A549 (cell line): ENCODE data around the gene MYT1. TPM values are rescaled to one million over a fixed set of nuclear protein-coding genes. Genes with fewer than 3 reads are reported as not detected.
A peak's percentile ranks its signal among the peaks of the same experiment; 100 is the strongest.

ENCODE experiments used
- ATAC-seq, 2 experiments: fragments of 200-7000 bp in 1 of 2; fragments of >200 bp in 1 of 2; cut with Nextera tagmentation in 1 of 2; cut with Tn5 transposase in 1 of 2; 3 replicates each; pipeline versions ENCODE4 v1.8.0 to v1.9.1; 2018 to 2020; ENCODE audit warnings: mild to moderate bottlenecking in 1 of 2, moderate library complexity in 1 of 2
- CTCF ChIA-PET: fragments of 300-600 bp; sonication (Branson Sonifier 250); formaldehyde crosslinking; extraction: SDS; loops from one replicate; lab custom pipeline; 2021; ENCODE audit warnings: antibody characterized with exemption, inconsistent platforms; lab: Yijun Ruan, JAX
- POLR2A ChIA-PET: fragments of 350-600 bp; formaldehyde crosslinking; extraction: SDS; loops from one replicate; lab custom pipeline; 2021; ENCODE audit warnings: antibody characterized with exemption, inconsistent platforms; lab: Yijun Ruan, JAX
- DNase-seq, 2 experiments: peaks; one replicate each; pipeline versions ENCODE4 v3.0.0 to v3.0.0-alpha.2; 2011 to 2016; ENCODE audit warnings: low read depth in 1 of 2, low spot score in 1 of 2
- FAIRE-seq: peaks from 2 replicates; lab custom pipeline; 2011; peaks lifted over from hg19 to GRCh38; lab: Jason Lieb, UNC
- H3K27ac ChIP-seq, 2 experiments: fragments of >200 bp; sonication (Bioruptor Twin); formaldehyde crosslinking; 3 replicates each; pipeline ENCODE4 v1.5.1; 2016 to 2017
- H3K4me1 ChIP-seq: fragments of >200 bp; sonication (Bioruptor Twin); formaldehyde crosslinking; 3 replicates; pipeline ENCODE4 v1.6.1; 2016
- H3K4me2 ChIP-seq: fragments of >200 bp; sonication (Bioruptor Twin); formaldehyde crosslinking; 3 replicates; pipeline ENCODE4 v1.6.1; 2016
- H3K4me3 ChIP-seq: fragments of >200 bp; sonication (Bioruptor Twin); formaldehyde crosslinking; 3 replicates; pipeline ENCODE4 v1.5.1; 2016
- H3K9me3 ChIP-seq: fragments of >200 bp; sonication (Bioruptor Twin); formaldehyde crosslinking; 3 replicates; pipeline ENCODE4 v1.6.1; 2016
- CBX2 ChIP-seq: fragments of 200-600 bp; sonication (generic); IDR thresholded peaks from 2 replicates; pipeline ENCODE4 v1.6.1; 2016; ENCODE audit warnings: low read depth, mild to moderate bottlenecking, borderline replicate concordance
- CHD2 ChIP-seq: fragments of 150-350 bp; IDR thresholded peaks from 2 replicates; pipeline ENCODE4 v1.6.1; 2014; ENCODE audit warnings: low read length; ENCODE audit not compliant: partially characterized antibody
- CHD4 ChIP-seq: fragments of 200-600 bp; sonication (generic); IDR thresholded peaks from 2 replicates; pipeline ENCODE4 v1.6.1; 2016; ENCODE audit warnings: antibody characterized with exemption, mild to moderate bottlenecking, borderline replicate concordance
- EP300 ChIP-seq, 2 experiments: fragments of >200 bp; sonication (Bioruptor Twin); formaldehyde crosslinking; IDR thresholded peaks; 2 replicates in 1 of 2; 3 replicates in 1 of 2; pipeline ENCODE4 v1.6.1; 2016 to 2017
- ESRRA ChIP-seq: fragments of 150-350 bp; IDR thresholded peaks from 2 replicates; pipeline ENCODE4 v1.6.1; 2014; ENCODE audit warnings: mild to moderate bottlenecking, low read length, borderline replicate concordance
- FOSB ChIP-seq: fragments of 250-450 bp; sonication (Bioruptor Pico); IDR thresholded peaks from 2 replicates; pipeline ENCODE4 v1.5.0; 2020; ENCODE audit warnings: mild to moderate bottlenecking, moderate library complexity
- HOXB13 ChIP-seq: fragments of 250-450 bp; sonication (Bioruptor Pico); IDR thresholded peaks from 2 replicates; pipeline ENCODE4 v1.5.0; 2020; ENCODE audit warnings: low read depth, mild to moderate bottlenecking, moderate library complexity
- KDM1A ChIP-seq: fragments of 200-600 bp; sonication (generic); IDR thresholded peaks from 2 replicates; pipeline ENCODE4 v1.6.1; 2016; ENCODE audit warnings: low read depth, mild to moderate bottlenecking
- MAFK ChIP-seq: fragments of 450-650 bp; IDR thresholded peaks from 2 replicates; pipeline ENCODE4 v1.6.1; 2014; ENCODE audit not compliant: partially characterized antibody
- MYC ChIP-seq: IDR thresholded peaks from 2 replicates; pipeline ENCODE4 v1.6.1; 2012; ENCODE audit warnings: mild to moderate bottlenecking, inconsistent platforms, low read length, improper control_type of control experiment, borderline replicate concordance
- NR3C1 ChIP-seq: fragments of >200 bp; sonication (Bioruptor Twin); formaldehyde crosslinking; IDR thresholded peaks from 3 replicates; pipeline ENCODE4 v1.6.1; 2017
- PHF8 ChIP-seq: fragments of 200-600 bp; sonication (generic); IDR thresholded peaks from 2 replicates; pipeline ENCODE4 v1.6.1; 2016; ENCODE audit warnings: low read depth, mild to moderate bottlenecking, antibody characterized with exemption, moderate library complexity, borderline replicate concordance
- RCOR1 ChIP-seq: fragments of 150-350 bp; IDR thresholded peaks from 2 replicates; pipeline ENCODE4 v1.6.1; 2014; ENCODE audit warnings: antibody characterized with exemption, low read length, low read depth
- RFX5 ChIP-seq: fragments of 450-650 bp; IDR thresholded peaks from 2 replicates; pipeline ENCODE4 v1.7.1; 2014; ENCODE audit warnings: antibody characterized with exemption, mild to moderate bottlenecking, moderate library complexity
- SMC3 ChIP-seq: fragments of >200 bp; sonication (Bioruptor Twin); formaldehyde crosslinking; IDR thresholded peaks from 3 replicates; pipeline ENCODE4 v1.6.1; 2018; ENCODE audit warnings: inconsistent platforms
- ZC3H11A ChIP-seq: fragments of 450-650 bp; IDR thresholded peaks from 2 replicates; pipeline ENCODE4 v1.6.1; 2014; ENCODE audit warnings: antibody characterized with exemption, mild to moderate bottlenecking
- ZFP36 ChIP-seq: fragments of 450-650 bp; IDR thresholded peaks from 2 replicates; pipeline ENCODE4 v1.6.1; 2014; ENCODE audit warnings: borderline replicate concordance; ENCODE audit not compliant: partially characterized antibody
- ZSCAN20 ChIP-seq: fragments of 250-450 bp; sonication (Bioruptor Pico); IDR thresholded peaks from 2 replicates; pipeline ENCODE4 v1.8.0; 2022; ENCODE audit warnings: mild to moderate bottlenecking, moderate library complexity
- WGBS: methylation state at CpG from one replicate; pipeline ENCODE4 v1.1.6; 2017; ENCODE audit errors: missing lambda C conversion rate; 5-methylcytosine and 5-hydroxymethylcytosine counted together
- polyA plus RNA-seq, 4 experiments: library from polyadenylated mRNA; depleted of rRNA in 3 of 4; stranded (reverse); fragments of >200 nt; fragmentation: RNase III in 1 of 4; extraction: RNeasy Plus Mini Kit Qiagen cat#74134 plus additional on column Dnase treatment in 1 of 4; gene quantifications; 2 replicates in 3 of 4; 3 replicates in 1 of 4; pipeline ENCODE4 v1.2.3, GENCODE V29; 2011 to 2017
- TF ChIP-seq, protein P1 (sequence below): fragments of 250-450 bp; sonication (Bioruptor Pico); IDR thresholded peaks from 2 replicates; pipeline ENCODE4 v1.5.0; 2020; ENCODE audit warnings: low read depth, mild to moderate bottlenecking, moderate library complexity
- TF ChIP-seq, protein P2 (sequence below): IDR thresholded peaks from 2 replicates; pipeline ENCODE4 v1.6.1; 2012
- TF ChIP-seq, protein P3 (sequence below): fragments of >200 bp; sonication (Bioruptor Twin); formaldehyde crosslinking; IDR thresholded peaks from 2 replicates; pipeline ENCODE4 v1.6.1; 2016
- TF ChIP-seq, protein P4 (sequence below): fragments of 150-350 bp; IDR thresholded peaks from 2 replicates; pipeline ENCODE4 v1.6.1; 2014; ENCODE audit warnings: low read depth, mild to moderate bottlenecking, low read length
- TF ChIP-seq, protein P5 (sequence below): fragments of >200 bp; sonication (Bioruptor Twin); formaldehyde crosslinking; IDR thresholded peaks from 3 replicates; pipeline ENCODE4 v1.6.1; 2016

Gene MYT1
- polyA plus RNA-seq, 2 of the 4 experiments (the other 2 are of a cell fraction) = 0.21 to 0.22 TPM

DNA sequence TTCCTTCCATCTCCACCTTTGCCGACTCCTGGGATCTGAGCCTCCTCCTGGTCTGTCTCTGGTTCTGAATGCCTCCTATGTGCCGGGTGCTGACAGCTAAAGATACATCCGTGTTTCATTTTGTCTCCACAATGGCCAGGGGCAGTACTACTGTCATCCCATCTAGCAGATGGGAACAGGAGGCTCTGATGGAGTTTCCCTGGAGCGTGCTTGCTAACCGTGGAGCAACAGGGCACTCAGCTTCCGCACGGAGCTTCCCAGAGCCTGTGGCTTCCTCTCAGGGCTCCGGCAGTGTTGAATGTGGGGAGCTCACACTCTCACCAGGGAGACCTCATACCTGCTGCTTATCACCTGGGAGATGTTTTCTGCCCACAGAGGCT lies 45.0 kb upstream of the MYT1 start:
- TF ChIP-seq ESRRA = no peak
- no peak for TF ChIP-seq MYC
- no peak for TF ChIP-seq FOSB (CRISPR knock-in tag)
- TF ChIP-seq, protein P1, sequence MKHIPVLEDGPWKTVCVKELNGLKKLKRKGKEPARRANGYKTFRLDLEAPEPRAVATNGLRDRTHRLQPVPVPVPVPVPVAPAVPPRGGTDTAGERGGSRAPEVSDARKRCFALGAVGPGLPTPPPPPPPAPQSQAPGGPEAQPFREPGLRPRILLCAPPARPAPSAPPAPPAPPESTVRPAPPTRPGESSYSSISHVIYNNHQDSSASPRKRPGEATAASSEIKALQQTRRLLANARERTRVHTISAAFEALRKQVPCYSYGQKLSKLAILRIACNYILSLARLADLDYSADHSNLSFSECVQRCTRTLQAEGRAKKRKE = no peak
- no peak for TF ChIP-seq ZC3H11A
- no peak for TF ChIP-seq RFX5
- TF ChIP-seq, protein P2, sequence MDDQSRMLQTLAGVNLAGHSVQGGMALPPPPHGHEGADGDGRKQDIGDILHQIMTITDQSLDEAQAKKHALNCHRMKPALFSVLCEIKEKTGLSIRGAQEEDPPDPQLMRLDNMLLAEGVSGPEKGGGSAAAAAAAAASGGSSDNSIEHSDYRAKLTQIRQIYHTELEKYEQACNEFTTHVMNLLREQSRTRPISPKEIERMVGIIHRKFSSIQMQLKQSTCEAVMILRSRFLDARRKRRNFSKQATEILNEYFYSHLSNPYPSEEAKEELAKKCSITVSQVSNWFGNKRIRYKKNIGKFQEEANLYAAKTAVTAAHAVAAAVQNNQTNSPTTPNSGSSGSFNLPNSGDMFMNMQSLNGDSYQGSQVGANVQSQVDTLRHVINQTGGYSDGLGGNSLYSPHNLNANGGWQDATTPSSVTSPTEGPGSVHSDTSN = no peak
- no peak for TF ChIP-seq CBX2
- TF ChIP-seq, protein P3, sequence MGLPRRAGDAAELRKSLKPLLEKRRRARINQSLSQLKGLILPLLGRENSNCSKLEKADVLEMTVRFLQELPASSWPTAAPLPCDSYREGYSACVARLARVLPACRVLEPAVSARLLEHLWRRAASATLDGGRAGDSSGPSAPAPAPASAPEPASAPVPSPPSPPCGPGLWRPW = no peak
- peak; percentile 21 to 43; a peak in 3 of 6 replicates for ATAC-seq
- H3K4me1 ChIP-seq = no peaks in the 10 kb centered on the region
- 74% methylated on average over 8 of the region's 8 CpGs for WGBS
- H3K4me3 ChIP-seq = no peak overlapping the region
- no peak overlapping the region for H3K27ac ChIP-seq
- POLR2A ChIA-PET = no interaction called here
- peaks cover 2% of the 10 kb centered on the region; the same call in 1 of the 3 replicates for H3K9me3 ChIP-seq
- H3K4me2 ChIP-seq = no peak overlapping the region
- peak in 1 of 2 experiments; percentile 48 for DNase-seq
- no peak for FAIRE-seq
- CTCF ChIA-PET = interaction anchor here (0.8 to 5.8 kb wide), 20 partner anchors 10 to 581 kb away, joined by 3 to 121 read pairs (median 8); partner anchors contain the start of genes LKAAEAR1, NPBWR2, OPRL1 and PTK6

DNA sequence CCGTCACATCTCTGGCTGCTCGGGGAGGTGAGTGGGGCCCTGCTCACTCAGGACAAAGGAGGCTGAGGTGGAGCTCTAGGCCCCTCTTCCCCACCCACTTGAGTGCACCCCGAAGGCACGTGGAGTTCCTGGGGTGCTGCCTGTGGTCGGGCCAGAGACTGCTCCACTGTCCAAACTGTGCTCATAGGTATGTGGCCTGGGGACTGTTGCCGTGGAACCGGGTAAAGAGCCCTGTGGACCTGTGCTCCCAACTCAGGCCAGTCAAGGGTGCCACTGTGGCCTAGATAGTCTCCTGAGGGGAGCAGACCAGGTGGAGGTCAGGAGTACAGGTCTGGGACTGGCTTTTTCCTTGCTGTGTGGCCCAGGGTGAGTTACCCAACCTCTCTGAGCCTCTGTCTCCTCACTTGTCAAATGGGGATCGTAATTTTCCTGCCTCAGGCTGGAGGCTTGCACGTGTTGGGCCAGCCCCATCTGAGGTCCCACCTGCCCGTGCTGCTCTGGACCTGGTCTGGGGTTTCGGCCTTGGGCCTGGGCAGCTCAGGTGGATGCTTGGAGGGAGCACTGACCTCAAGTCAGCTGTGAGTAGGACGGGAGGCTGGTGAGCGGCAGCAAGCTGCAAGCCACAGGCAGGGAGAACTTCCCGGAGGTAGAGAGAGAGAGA lies 44.4 kb upstream of the MYT1 start:
- FAIRE-seq = no peak
- TF ChIP-seq, protein P4, sequence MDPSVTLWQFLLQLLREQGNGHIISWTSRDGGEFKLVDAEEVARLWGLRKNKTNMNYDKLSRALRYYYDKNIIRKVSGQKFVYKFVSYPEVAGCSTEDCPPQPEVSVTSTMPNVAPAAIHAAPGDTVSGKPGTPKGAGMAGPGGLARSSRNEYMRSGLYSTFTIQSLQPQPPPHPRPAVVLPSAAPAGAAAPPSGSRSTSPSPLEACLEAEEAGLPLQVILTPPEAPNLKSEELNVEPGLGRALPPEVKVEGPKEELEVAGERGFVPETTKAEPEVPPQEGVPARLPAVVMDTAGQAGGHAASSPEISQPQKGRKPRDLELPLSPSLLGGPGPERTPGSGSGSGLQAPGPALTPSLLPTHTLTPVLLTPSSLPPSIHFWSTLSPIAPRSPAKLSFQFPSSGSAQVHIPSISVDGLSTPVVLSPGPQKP = no peak
- TF ChIP-seq RCOR1 (no peak), ZSCAN20 (no peak), MAFK (no peak), ZFP36 (peak; percentile 66), KDM1A (0 out of 2 replicates have a peak, but pooled peaks have one; percentile 61), PHF8 (no peak), ESRRA (no peak), CHD2 (no peak), CHD4 (no peak), SMC3 (no peak), NR3C1 (no peak), EP300 (IDR thresholded peaks at IDR 0.05) (no peak), HOXB13 (CRISPR knock-in tag) (no peak)
- TF ChIP-seq, protein P5, sequence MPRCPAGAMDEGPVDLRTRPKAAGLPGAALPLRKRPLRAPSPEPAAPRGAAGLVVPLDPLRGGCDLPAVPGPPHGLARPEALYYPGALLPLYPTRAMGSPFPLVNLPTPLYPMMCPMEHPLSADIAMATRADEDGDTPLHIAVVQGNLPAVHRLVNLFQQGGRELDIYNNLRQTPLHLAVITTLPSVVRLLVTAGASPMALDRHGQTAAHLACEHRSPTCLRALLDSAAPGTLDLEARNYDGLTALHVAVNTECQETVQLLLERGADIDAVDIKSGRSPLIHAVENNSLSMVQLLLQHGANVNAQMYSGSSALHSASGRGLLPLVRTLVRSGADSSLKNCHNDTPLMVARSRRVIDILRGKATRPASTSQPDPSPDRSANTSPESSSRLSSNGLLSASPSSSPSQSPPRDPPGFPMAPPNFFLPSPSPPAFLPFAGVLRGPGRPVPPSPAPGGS = no peak
- peak; percentile 16 to 39; a peak in 4 of 6 replicates for ATAC-seq
- H3K4me3 ChIP-seq = no peak overlapping the region
- ChIA-PET POLR2A (no interaction called here), CTCF (interaction anchor here (0.5 to 5.8 kb wide), 38 partner anchors 9 to 582 kb away, joined by 3 to 121 read pairs (median 6); partner anchors contain the start of genes LKAAEAR1, NPBWR2, OPRL1 and PRPF6)
- DNase-seq = no peak
- H3K4me1 ChIP-seq = no peaks in the 10 kb centered on the region
- H3K27ac ChIP-seq = no peak overlapping the region
- peaks cover 2% of the 10 kb centered on the region; the same call in 1 of the 3 replicates for H3K9me3 ChIP-seq
- 56% methylated on average over 10 of the region's 14 CpGs for WGBS
- H3K4me2 ChIP-seq = 0 out of 3 replicates have a peak overlapping the region, but pooled peaks have one; percentile 46
